Mesothelial cell of epicardium (in vitro differentiated cells): ENCODE results near the gene FBXO41. TPM values are rescaled to one million over a fixed set of nuclear protein-coding genes. Genes with fewer than 3 reads are reported as not detected.
A peak's percentile ranks its signal among the peaks of the same experiment; 100 is the strongest.

Source experiments
- DNase-seq, 2 experiments: peaks; one replicate each; pipeline ENCODE4 v3.0.0; 2021; ENCODE audit warnings: low spot score in 2 of 2; ENCODE audit not compliant: unreplicated experiment in 2 of 2
- H3K27ac Mint-ChIP-seq: 2 replicates; pipeline ENCODE4 v1.8.0; 2021; ENCODE audit warnings: mixed read lengths
- H3K27me3 Mint-ChIP-seq: 2 replicates; pipeline ENCODE4 v1.8.0; 2021; ENCODE audit warnings: low read depth, mixed read lengths
- H3K36me3 Mint-ChIP-seq: 2 replicates; pipeline ENCODE4 v1.8.0; 2021; ENCODE audit warnings: mixed read lengths
- H3K4me1 Mint-ChIP-seq: 2 replicates; pipeline ENCODE4 v1.8.0; 2021; ENCODE audit warnings: mixed read lengths
- H3K4me3 Mint-ChIP-seq: 2 replicates; pipeline ENCODE4 v1.8.0; 2021; ENCODE audit warnings: mild to moderate bottlenecking, moderate library complexity, mixed read lengths
- H3K9me3 Mint-ChIP-seq: 2 replicates; pipeline ENCODE4 v1.8.0; 2021; ENCODE audit warnings: mixed read lengths
- total RNA-seq: library from RNA; stranded (reverse); gene quantifications from 3 replicates; pipeline ENCODE4 v1.2.1, GENCODE V29; 2021
- TF ChIP-seq, protein P1 (sequence below): fragments of 200-600 bp; sonication (generic); IDR thresholded peaks from one replicate; pipeline ENCODE4 v1.5.0; 2021; ENCODE audit warnings: antibody characterized with exemption; ENCODE audit not compliant: unreplicated experiment

FBXO41 gene
- total RNA-seq, 1 donor from 2014 or later = 8.1 TPM

DNA sequence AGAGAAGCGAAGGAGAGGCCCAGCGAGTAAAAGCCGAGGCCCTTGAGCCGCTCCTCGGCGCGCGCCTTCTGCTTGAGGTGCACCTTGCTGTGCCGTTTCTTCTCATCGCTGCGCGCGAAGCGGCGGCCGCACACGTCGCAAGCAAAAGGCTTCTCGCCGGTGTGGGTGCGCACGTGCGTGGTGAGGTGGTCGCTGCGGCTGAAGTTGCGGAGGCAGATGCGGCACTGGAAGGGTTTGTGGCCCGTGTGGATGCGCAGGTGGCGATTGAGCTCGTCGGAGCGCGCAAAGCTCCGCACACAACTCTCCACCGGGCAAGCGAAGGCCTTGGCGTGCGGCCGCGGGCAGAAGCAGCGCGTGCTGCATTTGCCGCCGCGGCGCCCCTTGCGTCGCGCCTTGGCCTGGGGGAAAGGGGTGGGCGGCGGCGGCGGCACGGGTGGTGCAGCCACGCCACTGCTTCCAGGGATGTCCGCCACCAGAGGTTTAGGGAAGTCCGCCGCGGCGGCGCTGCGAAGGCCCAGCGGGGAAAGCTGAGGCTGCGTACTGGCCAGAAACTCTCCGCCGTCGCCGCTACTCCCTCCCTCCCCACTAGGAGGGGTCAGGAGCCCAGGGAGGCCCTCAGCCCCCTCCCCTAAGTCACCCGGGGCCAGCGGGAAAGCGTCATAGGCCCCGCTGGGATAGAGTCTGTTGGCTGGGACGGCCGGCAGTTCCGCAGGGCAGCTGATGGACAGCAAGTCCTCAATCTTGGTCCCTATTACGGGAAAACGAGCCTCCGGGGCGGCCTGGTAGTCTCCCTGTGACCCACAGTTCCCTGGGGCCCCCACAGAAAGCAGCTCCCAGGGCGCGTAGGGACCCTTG lies 7.4 kb upstream of the FBXO41 start:
- Mint-ChIP-seq H3K36me3 (no peaks in the 10 kb centered on the region), H3K9me3 (no peaks in the 10 kb centered on the region), H3K4me3 (peak overlapping the region; percentile 55), H3K27me3 (peaks cover 97% of the 10 kb centered on the region), H3K27ac (no peak overlapping the region), H3K4me1 (peaks cover 4% of the 10 kb centered on the region)
- DNase-seq = peak in 1 of 2 experiments; percentile 50
- TF ChIP-seq, protein P1, sequence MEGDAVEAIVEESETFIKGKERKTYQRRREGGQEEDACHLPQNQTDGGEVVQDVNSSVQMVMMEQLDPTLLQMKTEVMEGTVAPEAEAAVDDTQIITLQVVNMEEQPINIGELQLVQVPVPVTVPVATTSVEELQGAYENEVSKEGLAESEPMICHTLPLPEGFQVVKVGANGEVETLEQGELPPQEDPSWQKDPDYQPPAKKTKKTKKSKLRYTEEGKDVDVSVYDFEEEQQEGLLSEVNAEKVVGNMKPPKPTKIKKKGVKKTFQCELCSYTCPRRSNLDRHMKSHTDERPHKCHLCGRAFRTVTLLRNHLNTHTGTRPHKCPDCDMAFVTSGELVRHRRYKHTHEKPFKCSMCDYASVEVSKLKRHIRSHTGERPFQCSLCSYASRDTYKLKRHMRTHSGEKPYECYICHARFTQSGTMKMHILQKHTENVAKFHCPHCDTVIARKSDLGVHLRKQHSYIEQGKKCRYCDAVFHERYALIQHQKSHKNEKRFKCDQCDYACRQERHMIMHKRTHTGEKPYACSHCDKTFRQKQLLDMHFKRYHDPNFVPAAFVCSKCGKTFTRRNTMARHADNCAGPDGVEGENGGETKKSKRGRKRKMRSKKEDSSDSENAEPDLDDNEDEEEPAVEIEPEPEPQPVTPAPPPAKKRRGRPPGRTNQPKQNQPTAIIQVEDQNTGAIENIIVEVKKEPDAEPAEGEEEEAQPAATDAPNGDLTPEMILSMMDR = no peak

DNA sequence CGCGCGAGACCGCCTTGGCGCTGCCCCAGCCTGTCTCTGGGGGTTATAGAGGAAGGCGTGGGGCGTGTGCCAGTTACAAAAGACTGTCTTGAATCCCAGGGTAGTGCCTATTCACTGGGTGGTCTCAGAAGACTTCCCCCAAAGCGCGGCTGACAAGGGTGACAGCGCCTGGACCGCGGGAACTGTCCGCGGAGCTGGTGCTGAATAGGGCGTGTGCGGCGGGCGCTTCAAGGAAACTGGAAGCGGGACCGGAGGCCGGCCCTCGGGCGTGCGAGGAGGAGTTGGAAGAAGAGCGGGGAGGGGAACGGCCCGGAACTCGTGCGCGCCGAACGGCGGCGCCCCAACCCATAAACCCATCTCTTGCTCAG lies 6.8 kb upstream of the FBXO41 start:
- Mint-ChIP-seq H3K9me3 (no peaks in the 10 kb centered on the region), H3K36me3 (no peaks in the 10 kb centered on the region), H3K27ac (no peak overlapping the region), H3K4me3 (peak overlapping the region; percentile 55), H3K27me3 (peaks cover 97% of the 10 kb centered on the region), H3K4me1 (peaks cover 4% of the 10 kb centered on the region)
- peak; percentile 60 to 81 for DNase-seq
- TF ChIP-seq, protein P1 = no peak

DNA sequence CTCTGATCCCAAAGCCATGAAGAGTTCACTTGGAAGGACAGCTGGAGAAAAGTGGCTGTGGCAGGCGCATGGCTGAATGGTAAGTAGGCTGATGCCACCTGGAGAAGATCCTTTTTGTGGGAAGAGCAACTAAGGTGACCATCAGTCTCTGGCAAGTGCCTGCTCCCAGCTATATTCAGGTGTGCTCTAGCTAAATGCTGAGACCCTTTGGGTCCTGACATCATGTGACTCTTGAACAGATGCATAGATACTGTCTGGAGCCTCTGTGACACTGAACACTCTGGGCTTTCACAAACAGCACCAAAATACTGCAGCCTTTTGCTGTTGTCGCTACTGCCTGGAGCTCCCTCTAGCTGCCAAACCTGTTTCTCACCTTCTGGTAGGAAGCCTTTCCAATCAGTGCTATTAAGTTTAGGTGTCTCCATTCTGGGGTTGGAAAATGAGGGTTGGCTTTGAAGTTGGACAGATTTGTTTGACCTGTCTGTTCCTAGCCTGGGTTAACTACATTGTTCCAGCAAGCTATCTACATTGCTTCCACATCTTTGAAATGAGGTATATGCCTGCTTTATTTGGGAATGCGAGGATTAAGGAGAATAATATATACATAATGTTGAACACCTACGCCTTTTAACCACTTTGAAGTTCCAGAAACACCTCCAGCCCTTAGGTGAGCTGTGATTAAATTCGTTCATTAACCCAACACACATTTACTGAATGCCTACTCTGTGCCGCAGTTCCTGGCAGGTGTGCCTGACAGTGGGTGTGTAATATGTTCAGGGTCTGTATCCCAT lies 6.0 kb upstream of the FBXO41 start:
- H3K27me3 Mint-ChIP-seq = peaks cover 97% of the 10 kb centered on the region
- DNase-seq = no peak
- no peaks in the 10 kb centered on the region for H3K36me3 Mint-ChIP-seq
- H3K9me3 Mint-ChIP-seq = no peaks in the 10 kb centered on the region
- TF ChIP-seq, protein P1 = no peak
- peaks cover 4% of the 10 kb centered on the region for H3K4me1 Mint-ChIP-seq
- no peak overlapping the region for H3K27ac Mint-ChIP-seq
- H3K4me3 Mint-ChIP-seq = no peak overlapping the region

DNA sequence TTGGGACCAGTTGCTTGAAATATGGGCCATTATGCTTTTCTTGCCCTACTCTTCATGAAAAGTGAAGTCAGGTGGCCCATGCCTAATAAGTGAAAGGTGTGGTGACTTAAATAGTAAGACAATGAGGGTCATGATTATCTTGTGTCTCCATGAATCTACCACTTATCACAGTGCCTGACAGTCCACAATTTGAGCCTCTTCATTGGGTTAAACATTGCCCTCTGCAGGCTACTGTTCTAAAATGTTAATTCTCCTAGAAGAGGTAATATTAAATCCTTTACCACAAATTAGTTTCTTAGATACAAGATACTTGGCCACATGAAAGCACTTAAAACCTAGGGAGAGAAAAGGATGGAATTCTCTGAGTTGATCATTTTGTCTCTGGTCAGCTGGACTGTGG lies 5.0 kb upstream of the FBXO41 start:
- Mint-ChIP-seq H3K27ac (no peak overlapping the region), H3K36me3 (no peaks in the 10 kb centered on the region), H3K4me3 (no peak overlapping the region), H3K4me1 (peaks cover 4% of the 10 kb centered on the region), H3K27me3 (peaks cover 95% of the 10 kb centered on the region), H3K9me3 (no peaks in the 10 kb centered on the region)
- TF ChIP-seq, protein P1 = no peak
- DNase-seq = no peak

DNA sequence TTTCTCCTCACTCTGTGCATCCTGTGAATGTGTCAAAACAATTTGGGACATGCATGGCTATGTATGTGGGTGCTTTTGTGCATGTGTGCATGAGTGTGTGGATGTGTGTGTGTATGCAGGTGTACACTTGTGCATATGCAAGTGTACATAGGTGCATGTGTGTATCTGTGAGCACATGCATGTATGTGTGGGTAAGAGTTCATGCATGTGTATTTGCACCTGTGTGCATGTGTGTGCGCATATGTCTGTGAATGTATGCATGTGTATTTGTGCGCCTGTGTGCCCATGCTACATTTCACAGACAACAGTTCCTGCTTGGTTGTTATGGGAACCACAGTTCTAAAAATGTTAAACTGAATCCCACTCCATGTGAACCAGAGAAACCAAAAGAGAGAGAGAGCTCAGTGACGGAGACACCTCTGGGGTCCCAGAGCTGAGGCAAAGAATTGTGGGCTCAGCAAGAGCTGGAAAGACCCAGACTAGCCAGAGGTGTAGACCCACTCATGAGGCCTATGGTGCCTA lies 1.9 kb upstream of the FBXO41 start:
- Mint-ChIP-seq H3K4me1 (peaks cover 7% of the 10 kb centered on the region), H3K4me3 (no peak overlapping the region), H3K27me3 (peaks cover 83% of the 10 kb centered on the region), H3K36me3 (no peaks in the 10 kb centered on the region), H3K27ac (no peak overlapping the region), H3K9me3 (no peaks in the 10 kb centered on the region)
- no peak for DNase-seq
- TF ChIP-seq, protein P1 = no peak
